NCI-H524 (cell line): ENCODE results near the gene LRRC75A.
"Not testable (repeated sequence)": the region's sequence is repeated elsewhere in the genome, so short reads cannot be mapped to it uniquely, and the experiment has no call there.

Source experiments
- DNase-seq, 2 experiments: peaks; one replicate each; lab custom pipeline; 2025; lab: John Stamatoyannopoulos, UW

LRRC75A gene

DNA sequence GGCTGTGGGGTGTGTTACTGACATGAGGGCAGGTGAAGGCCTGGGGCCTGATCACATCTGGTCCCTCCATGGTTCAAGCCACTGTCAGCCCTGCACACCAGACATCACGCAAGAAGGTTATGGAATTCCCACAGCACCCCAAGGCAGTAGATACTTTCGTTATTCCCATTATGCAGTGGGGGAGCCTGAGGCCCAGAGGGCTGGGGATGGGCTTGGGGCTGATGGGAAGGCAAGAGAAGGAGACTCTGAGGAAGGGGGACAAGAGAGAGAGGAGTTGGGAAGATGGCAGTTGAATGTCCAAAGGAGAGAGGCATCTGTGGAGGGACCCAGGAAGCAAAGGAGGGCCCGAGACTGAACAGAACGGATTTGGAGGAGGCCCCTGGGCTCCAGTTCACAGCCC is 42.0 kb downstream of the LRRC75A start:
- no peak for DNase-seq

DNA sequence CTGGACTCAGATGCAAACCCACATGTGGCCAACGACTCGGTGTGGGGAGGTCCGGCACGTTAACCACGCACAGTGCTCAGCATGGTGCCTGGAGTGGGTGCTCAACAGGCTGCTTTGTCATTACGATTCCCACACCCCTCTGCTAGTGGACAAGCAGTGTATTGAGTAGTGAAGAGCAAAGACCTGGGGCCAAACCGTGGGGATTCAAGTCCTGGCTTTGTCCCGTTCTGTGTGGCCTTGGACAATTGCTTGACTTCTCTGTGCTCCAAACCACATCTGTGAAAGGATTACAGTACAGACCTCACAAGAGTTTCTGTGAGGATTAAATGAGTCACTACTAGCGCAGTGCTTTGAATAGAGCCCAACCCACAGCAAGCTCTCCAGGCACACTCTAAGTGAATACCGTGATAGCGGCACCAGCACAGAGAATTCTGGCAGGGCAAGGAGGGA is 42.8 kb downstream of the LRRC75A start:
- no peak for DNase-seq

DNA sequence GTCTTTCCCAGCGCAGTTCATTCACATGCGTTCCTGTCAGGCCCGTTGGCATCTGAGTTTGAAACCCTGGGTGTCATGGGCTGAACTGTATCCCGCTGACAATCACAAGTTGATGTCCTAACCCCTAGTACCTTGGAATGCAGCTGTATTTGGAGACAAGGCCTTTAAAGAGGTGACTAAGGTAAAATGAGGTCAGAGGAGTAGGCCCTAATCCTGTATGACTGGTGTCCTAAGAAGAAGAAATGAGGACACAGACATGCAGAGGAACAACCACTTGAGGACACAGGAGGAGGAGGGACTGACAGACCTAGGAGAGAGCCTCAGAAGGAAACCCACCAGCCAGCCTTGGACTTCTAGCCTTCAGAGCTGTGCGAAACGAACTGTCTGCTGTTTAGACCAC is 43.5 kb downstream of the LRRC75A start:
- no peak for DNase-seq

DNA sequence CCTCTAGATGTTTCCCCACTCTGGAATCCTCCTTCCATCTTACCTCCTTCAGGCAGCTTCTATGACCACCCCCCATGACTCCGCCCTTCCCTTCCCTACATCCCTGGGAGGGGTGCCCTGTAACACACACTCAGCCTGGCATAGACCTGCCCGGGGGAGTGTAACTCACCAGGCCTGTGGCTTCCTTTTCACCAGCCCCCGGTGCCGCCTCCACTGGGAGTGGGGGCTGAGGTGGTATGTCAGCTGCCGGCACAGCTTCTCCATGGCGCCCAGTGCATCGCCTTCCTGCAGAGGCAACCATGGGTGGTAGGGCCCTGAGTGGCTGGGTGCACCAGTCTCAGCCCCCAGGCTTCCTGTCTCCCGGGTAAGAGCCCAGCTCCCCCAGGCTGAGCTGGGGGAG is 44.3 kb downstream of the LRRC75A start:
- no peak for DNase-seq

DNA sequence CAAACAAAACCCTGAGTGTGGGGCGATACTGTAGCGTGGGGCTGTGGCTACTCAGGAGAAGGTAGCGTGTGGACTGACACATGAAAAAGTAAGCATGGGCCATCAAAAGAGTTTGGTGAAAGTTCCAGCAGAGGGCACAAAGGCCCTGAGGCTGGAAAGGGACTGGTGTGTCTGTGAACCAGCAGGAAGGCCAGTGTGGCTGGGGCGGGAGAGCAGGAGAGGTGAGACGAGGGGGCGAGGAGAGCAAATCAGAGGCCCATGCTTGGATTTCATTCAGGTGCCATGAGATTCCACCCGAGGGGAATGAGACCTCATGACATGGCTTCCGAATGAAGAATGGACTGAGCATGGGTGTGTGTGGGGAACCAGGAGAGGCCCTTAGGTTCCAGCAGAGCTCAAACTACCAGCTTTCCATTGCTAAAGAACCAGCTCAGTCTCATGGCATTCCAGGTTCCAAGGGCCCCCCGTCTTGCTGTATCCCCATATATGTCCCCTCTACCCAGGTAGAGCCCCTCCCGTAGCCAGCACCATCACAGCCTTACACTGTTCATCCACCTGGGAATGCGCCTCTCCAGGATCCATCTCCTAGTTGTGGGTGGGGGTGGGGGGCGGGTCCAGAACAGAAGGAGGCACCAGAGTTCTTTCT is 45.5 kb downstream of the LRRC75A start:
- no peak for DNase-seq

DNA sequence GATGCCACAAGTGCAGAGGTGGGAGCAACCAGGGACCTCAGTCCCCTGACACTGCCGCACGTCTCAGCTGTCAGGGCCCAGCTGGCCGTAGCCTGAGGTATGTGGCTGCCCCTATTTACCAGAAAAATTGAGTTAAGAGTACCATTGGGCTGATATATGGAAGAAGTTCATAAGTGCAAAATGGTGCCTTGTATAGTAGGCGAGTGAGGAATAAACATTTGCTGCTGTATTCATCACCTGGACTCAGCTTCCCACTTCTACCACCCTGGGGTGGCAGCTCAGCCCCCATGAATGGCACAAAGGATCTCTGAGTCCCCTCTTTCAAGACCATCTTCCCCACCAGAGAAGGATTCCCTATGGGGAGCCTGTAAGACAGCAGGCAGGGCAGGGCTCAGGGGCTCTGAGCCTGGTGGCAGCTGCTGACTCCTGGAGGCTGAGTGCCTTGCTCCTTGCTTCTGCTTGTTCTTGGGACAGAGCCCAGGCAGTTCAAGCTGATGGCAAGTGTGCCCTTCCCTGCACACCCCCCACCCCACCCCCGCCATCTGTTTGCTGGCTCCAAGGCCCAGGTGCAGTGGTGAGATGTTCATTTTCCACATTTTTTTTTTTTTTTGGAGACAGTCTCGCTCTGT is 47.6 kb downstream of the LRRC75A start:
- peak; percentile 87 to 91 for DNase-seq

DNA sequence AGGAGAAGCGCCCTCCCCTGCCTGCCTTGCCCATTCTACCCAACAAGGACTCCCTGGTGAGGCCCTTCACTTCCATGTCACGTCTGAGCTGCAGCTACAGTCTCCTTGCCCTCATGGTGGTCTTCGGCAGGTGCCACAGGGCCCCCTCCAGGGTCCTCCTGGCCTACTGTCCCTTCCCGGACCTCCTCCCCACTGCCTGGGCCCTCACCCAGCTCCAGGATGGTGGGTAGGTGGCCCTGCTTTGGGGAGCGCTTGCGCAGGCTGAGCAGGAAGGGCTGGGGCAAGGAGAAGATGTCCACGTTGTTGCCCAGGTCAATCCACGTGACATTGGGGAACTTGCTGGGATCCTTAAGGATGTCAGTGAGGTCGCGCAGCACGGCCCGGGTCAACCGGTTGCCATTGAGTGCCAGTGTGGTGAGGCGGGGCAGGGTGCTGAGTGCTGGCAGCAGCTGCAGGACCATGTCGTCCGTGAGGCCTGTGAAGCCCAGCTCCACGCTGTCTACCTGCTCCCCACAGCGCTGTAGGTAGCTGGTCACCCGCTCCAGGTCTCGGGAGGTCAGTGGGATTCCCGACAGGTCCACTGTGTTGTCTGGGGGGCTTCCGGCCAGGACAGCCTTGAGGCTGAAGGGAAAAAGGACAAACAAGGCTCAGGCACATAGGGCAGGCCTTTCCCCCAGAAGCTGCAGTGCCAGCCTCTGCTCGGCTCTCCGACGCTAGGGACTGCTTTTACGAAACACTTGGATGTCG is 48.3 kb downstream of the LRRC75A start:
- no peak for DNase-seq

DNA sequence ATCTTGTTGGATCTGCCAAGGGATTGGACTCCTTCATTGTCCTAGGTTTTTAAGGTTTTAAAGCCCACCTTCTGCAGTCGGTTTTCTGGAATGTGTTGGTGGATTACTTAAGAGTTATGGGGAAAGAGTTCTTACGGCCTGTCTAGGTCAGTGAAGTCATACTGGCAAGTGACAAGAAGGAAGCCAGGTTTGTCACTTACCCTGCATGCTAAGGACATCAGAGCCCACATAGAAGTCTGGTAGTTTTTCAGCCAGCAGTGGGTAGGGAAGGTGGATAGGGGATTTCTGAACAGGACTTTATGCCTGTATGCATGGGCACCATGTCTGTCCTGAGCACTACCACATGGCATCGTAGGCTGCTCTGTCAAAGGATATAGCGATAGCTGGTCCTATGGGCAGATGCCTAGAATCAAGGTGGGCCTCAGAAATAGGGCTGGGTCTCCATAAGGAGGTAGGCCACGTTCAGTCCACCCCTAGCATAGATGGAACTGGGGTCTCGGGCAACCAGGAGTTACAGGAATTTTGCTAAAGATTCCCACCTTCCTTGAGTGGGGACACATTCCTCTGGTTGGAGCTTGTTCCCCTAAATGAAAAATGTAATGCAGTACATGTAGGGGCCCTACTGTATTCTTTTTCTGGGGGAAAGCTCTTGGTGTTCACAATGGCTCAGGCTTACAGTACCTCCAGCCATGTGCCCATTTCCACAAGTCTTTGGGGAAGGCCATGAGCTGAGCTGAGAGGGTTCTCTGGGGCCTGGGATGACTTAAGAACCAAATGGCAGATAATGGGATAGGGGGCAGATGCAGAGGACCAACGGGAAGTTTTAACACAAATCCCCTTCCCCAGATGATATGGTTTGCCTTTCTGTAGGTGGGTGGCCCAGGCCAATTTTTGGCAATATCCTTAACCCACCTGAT is 49.1 kb downstream of the LRRC75A start:
- DNase-seq = peak in 1 of 2 experiments; percentile 36

DNA sequence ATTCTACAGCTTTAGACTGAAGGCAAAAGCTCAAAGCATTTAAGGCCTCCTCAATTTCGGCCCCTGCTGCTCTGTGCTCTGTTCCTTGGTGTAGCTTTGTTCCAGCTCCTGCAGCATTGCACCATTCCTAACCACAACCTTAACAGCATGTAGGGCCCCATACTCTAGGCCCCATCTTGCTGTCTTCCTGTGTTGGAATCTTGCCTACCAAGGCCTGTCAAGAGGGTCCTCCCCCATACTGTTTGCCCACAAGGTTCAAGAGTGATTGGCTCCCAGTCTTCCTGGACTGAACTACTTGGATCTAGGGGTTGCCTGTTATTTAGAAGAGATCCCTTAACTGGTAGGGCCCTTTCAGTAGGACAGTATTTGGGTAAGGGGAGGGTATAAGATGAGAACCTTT is 49.9 kb downstream of the LRRC75A start:
- no peak for DNase-seq

DNA sequence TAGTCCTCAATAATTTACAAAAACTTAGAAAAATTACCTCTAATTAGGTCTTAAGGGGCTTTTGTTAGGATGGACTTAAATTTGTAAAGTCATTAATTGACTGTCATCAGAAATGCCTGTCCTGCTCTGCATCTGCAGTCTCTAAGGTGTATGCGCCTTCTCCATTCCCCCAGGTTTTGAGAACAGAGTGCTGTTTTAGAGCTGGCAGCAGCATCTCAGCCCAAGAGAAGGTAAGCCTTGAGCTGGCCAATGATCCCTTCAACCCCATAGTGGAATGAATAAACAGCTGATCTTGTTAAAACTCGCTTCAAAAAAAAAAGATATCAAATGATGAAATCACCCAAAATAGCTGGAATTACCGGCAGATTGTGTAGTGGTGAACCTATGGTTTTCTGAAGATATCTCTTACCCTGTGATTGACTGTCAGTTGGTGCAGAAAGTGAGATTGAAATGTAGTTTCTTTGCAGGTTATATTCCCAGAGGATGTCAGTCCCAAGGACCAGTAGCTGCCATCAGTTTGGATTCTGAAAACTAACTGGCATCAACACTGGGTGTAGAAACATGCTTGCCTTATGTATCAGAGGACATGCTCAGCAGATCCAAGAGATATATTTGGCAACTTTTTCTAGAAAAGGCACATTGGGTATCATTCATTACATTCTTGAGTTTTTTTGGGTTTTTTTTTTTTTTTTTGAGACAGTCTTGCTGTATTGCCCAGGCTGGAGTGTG is 50.9 kb downstream of the LRRC75A start:
- DNase-seq = no peak

DNA sequence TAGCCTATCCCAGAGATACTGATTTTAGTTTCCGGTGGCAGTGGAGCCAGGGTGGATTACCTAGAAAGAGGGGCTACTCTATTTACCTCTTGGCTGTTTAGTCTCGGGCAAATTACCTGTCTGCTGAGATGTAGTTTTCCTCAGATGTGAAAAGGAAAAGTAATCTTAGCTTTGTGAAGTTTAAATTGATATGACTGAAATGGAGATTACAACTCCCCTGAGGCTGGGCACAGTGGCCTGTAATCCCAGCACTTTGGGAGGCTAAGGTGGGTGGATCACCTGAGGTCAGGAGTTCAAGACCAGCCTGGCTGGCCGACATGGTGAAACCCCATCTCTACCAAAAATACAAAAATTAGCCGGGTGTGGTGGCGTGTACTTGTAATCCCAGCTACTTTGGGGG is 51.6 kb downstream of the LRRC75A start:
- DNase-seq = not testable (repeated sequence)

DNA sequence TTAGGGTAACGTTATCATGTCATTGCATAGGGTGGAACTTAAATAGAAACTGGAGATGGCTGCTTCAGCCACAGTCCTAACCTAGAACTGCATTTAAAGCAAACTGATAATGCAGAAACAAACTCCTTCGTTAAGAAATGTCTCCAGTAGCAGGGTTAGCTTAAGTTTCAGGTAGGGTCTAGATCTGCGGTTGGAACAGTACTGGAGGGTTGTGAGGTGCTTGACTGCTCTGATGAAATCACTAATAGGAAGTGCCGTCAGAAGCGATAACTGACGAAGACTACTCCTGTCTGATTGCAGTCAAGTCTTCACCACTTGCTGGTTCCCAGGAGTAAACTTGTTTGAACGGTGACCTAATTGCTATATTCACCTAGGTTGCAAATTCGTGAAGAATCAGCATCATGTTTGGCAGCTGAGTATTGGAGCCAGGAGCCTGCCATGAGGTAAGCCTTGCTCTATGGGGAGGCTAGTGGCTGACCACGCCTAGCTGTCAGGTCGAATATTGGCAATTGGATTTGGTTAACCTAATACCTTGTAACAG is 52.1 kb downstream of the LRRC75A start:
- DNase-seq = no peak

DNA sequence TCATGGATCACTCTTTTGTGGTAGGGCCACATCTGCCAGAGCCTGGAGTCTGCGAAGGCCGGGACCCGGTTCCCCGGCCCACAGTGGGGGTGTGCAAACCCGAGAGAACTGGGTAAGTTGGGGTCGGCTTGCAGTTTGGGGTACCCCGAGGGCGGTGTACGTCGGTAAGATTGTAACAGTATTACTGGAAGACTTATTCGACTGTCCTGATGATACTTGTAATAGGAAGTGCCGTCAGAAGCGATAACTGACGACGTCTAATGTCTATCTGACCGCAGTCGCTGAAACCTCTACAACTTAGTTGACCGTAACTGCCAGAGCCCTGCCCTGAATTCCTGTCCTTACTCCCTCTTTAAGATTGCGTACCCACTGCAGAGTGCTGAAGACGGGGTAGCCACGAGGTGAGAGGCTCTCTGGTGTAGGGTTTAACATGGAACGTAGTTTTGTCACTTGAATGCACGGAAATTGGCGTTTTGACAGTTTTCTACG is 52.6 kb downstream of the LRRC75A start:
- no peak for DNase-seq

DNA sequence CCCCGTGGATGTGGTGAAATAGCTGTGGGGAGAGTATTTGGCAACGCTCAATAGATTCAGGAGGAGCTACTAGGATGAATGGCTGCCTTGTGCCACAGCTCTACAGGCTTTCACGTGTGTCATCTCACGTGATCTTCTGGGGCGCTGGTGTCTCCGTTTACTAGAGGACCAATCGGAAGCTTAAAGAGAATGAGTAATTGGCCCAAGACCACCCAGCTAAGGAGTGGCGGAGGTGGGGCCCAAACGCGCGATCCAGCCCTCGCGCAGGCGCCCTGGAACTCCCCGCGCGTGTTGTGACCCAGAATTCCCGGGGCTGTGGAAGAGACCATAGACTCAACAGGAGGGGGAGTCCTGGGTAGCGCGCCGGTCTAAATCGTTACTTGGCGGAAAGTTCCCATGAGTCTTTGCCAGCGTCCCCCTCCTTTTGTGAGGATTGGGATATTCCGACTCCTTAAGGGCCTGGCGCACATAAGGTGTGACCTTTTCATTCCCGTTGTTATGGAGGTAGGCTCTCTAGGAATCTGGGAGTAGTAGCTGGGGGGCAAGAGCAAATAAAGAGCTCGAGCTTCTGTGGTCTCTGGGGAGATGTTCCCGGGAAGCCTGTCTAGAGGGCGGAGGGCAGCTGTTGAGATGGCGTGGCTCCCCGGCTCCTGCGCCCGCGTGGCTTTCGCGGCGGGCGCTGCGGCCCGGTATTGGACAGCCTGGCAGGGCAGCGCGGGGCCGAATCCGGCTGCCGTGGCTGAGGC is 53.3 kb downstream of the LRRC75A start:
- peak; percentile 100 for DNase-seq

DNA sequence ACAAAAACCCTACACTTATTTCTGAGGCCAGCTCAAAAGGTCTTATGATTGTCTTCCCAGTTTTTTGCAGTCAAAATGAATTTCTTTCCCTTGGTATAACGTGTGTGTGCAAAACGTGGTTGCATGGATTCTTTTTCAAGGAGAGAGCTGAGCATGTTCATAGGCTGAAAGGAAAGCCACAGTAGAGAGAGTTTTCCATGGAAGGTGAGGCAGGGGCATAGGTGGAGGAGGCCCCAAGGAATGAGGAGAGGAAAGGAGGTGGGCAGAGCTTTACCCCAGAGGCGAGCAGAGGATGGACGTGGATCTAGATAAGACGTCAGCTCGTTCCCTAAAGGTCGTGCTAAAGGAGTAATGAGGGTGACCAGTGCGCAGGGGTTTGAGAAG is 53.8 kb downstream of the LRRC75A start:
- DNase-seq = no peak

DNA sequence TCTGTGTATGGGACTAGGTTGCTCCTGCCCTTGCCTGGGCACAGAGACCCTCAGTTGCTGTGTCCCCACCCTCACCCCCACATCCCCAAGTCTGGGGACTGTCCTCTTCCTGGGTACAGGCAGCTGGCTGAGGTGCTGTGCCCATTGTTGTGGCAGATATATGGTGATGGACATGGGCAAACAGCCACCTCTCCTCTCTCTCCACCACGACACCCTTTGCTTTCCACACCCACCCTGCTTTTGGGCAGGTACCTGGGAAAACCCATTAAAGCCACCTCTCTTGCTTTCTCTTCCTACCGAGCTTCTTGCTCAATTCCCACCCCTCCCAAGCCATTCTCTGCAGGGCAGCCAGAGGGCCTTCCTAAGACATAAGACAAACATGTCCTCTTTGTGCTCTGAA is 54.9 kb downstream of the LRRC75A start:
- DNase-seq = no peak

DNA sequence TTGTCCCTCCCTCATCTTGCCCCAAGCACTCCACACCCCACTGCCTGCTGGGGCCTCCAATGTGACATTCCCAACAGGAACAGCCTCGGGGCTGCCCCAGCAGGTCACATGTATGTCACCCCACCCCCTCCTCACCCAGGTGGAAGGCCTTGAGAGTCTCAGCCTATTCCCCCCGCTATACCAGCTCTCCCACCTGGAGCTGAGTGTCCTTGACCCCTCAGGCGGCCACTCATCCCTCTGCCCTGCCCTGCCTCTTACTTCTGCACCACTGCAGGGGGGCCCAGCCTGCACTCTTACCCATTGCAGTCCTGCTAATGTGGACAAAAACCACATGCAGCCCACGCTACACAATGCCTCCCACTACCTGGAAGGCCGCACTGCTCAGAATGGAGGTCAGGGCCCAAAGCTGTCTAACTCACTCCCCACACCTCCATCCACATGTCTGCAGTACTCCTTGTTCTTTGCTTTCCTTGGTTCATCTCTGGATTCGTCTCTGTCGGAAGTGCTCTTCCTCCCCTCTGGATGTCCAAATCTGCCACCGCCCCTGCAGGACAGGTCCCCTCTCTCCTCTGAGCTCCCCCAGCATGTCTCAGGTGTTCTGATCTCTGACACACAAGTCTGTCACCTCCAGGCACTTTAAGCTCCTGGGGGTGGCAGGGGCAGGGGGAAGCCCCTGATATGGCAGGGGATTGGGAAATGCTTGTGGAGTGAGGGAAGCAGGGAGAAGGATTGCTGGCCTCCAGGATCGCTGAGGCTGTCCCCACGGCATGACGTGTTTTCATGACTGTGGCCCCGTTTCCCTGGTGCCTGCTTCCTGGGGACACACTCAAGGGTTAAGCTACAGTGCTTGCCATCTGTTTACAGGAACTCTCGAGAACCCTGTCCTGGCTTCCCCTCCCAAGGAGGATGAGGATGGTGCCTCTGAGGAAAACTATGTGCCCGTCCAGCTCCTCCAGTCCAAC is 55.8 kb downstream of the LRRC75A start:
- no peak for DNase-seq

DNA sequence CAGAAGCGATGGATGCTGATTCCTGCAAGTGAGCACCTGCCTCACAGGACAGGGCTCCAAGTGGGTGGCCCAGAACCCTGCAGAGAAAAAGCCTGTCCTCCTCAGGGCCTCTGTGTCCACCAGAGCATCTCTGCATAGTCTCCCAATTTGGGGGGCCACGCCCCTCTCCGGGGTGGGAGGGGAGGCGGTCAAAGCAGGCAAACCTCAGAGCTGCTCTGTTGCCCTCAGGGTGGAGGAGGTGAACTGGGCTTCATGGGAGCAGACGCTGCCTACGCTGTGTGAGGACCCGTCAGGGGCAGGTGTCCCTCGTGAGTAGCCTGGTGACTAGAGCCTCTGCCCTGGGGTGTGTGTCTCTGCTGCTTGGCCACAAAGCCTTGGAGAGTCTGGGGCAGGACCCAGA is 57.3 kb downstream of the LRRC75A start:
- no peak for DNase-seq

DNA sequence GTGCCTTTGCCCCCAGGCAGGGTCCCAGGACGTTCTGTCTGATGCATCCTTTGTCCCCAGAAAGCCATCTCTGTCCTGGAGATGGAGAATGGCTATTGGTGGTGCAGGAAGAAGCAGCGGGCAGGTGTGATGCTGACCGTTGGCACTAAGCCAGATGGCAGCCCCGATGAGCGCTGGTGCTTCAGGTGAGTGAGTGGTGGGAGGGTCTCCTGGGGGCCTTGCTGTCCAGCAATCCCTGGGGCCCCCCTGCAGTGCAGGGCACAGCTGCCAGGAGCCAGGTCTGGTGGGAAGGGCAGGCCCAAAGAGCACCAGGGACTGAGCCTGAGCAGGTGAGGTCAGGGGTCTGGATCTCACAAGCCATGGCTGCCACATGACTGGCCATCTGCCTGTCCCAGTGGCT is 58.5 kb downstream of the LRRC75A start:
- no peak for DNase-seq
